Keratinocyte (primary cell): Measurements from ENCODE around the gene SLC18A2.

Source experiments
- EZH2 ChIP-seq: IDR thresholded peaks from one replicate; pipeline ENCODE4 v1.6.1; 2012; ENCODE audit warnings: inconsistent platforms, mild to moderate bottlenecking, low read length, moderate library complexity
- TF ChIP-seq, protein P1 (sequence below), 3 experiments: IDR thresholded peaks in 1 of 3; conservative IDR thresholded peaks in 1 of 3; optimal IDR thresholded peaks in 1 of 3; 2 replicates in 2 of 3; 3 replicates in 1 of 3; pipeline versions ENCODE3 to v1.5.1; 2011; ENCODE audit warnings: low read length in 3 of 3, mild to moderate bottlenecking in 3 of 3, moderate library complexity in 2 of 3, control low read depth in 1 of 3, inconsistent platforms in 1 of 3; ENCODE audit not compliant: insufficient read depth in 2 of 3; ENCODE audit errors: extremely low read depth in 1 of 3

DNA sequence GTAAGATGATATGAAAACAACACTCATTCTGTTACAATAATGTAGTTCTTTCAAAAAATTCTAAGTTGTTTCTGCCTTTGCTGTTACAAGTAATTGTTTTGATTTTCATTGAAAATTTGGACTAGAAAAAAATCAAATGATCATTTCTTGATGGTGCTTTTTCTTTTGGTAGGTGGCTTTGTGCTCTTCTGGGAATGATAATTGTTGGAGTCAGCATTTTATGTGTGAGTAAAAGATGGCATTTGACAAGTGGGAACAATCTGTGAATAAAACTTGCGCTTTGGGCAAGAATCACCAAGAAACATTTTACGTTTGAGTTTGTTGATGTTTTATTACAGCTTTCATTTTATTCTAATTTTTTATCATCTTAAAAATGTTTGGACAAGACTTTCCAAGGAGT, 25.9 kb downstream of the SLC18A2 start:
- TF ChIP-seq, protein P1, sequence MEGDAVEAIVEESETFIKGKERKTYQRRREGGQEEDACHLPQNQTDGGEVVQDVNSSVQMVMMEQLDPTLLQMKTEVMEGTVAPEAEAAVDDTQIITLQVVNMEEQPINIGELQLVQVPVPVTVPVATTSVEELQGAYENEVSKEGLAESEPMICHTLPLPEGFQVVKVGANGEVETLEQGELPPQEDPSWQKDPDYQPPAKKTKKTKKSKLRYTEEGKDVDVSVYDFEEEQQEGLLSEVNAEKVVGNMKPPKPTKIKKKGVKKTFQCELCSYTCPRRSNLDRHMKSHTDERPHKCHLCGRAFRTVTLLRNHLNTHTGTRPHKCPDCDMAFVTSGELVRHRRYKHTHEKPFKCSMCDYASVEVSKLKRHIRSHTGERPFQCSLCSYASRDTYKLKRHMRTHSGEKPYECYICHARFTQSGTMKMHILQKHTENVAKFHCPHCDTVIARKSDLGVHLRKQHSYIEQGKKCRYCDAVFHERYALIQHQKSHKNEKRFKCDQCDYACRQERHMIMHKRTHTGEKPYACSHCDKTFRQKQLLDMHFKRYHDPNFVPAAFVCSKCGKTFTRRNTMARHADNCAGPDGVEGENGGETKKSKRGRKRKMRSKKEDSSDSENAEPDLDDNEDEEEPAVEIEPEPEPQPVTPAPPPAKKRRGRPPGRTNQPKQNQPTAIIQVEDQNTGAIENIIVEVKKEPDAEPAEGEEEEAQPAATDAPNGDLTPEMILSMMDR (optimal IDR thresholded peaks at IDR 0.05 in 1 of 3, IDR thresholded peaks at IDR 0.05 in 1 of 3, conservative IDR thresholded peaks at IDR 0.05 in 1 of 3; ENCODE audit: extremely low read depth in 1 of 3, insufficient read depth in 2 of 3, low read length in 3 of 3), result no peak
- no peak for TF ChIP-seq EZH2
